GM21723 (cell line): Measurements from ENCODE around the gene DOCK3.
"Not testable (repeated sequence)": the region's sequence is repeated elsewhere in the genome, so short reads cannot be mapped to it uniquely, and the experiment has no call there.

Experiments used
- ATAC-seq: cut with Tn5 transposase; IDR thresholded peaks from one replicate; pipeline ENCODE4 v1.9.1; 2021; ENCODE audit warnings: mild to moderate bottlenecking, moderate library complexity; ENCODE audit not compliant: unreplicated experiment

Gene DOCK3

DNA sequence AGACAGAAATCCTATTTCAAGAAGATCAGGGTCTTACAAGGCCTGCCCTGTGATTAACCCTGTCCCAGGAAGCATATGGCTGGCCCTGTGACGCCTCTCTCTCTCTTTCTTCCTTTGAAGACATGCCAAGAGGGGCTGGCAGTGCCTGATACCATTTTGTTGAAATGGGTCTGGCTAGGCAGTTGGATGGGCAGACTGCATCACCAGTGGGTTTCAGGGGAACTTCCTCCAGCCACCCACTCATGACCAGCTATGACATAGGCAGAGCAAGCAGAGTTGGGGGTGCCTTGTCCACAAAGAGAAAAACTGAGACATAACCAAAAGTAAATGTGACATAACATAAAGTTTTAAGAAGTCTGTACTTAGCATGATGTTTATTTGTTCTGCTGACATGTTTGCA, 679.0 kb downstream of the DOCK3 start:
- ATAC-seq: no peak

DNA sequence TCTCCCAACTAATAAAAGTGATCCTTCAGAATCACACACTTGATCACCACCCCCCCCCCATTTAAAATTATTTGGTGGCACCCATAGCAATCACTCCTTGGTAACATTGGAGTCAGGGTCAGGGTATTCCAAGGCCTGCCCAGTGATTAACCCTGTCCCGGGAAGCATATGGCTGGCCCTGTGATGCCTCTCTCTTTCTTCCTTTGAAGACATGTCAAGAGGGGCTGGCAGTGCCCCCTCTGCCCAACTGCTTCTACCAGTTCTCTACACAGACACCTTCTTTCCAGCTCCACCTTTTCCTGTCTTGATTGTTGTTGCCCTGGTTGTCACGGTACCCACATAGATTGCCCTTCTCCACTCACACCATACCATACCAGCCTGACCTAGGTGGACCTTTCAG, 679.4 kb downstream of the DOCK3 start:
- ATAC-seq: no peak

DNA sequence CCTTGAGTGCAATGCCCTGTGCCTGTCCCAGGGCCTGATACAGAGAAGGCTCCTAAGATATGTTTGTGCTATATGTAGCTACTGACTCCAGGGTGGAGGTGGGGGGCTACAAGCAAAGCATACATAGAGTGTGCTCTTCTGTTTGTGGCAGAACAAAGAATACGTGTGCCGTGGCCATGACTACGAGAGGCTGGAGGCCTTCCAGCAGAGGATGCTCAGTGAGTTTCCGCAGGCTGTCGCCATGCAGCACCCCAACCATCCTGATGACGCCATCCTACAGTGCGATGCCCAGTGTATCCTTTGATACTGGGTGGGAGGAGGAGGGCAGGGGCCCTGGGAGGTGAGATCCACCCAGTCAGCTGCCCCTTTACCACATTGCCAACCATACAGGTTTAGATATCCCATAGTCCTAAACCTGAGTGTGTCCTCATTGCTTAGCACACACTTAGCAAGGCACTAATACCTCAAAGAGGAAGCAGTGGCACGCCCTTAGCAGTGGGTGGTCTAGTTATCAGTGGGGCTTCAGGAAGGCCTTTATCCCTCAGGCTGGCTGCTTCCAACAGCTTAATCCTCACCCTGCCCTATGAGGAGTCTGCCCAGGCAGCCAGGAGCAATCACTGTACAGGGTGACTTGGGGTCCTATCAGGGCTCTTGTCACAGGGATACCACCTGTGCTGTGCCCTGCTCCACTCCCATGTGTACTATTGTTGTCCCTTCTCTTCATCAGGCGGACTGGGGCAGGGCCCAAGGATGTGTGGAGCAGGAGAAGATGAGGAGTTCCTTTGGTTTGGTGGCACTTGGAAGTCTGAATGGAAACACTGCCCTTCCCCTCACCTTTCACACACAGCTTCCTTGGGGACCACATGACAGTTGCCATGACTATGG, 680.2 kb downstream of the DOCK3 start:
- ATAC-seq: no peak

GRCh38 chr3:51355891-51356578, 681.3 kb downstream of the DOCK3 start:
- ATAC-seq: no peak

GRCh38 chr3:51357856-51358255, 683.1 kb downstream of the DOCK3 start:
- no peak for ATAC-seq

GRCh38 chr3:51358981-51359380, 684.3 kb downstream of the DOCK3 start:
- ATAC-seq: no peak

- no peak for ATAC-seq
These were observed 686.1 kb downstream of the DOCK3 start for GRCh38 chr3:51360806-51361205.

GRCh38 chr3:51361746-51362145, 687.0 kb downstream of the DOCK3 start:
- no peak for ATAC-seq

- ATAC-seq: no peak
These were observed 687.7 kb downstream of the DOCK3 start for GRCh38 chr3:51362476-51362875.

DNA sequence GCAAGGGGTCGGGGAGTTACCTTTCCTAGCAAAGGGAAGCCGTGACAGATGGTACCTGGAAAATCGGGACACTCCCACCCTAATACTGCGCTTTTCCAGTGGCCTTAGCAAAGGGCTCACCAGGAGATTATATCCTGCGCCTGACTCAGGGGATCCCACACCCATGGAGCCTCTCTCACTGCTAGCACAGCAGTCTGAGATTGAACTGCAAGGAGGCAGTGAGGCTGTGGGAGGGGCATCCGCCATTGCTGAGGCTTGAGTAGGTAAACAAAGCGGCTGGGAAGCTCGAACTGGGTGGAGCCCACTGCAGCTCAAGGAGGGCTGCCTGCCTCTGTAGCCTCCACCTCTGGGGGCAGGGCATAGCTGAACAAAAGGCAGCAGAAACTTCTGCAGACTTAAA, 693.5 kb downstream of the DOCK3 start:
- ATAC-seq: not testable (repeated sequence)

DNA sequence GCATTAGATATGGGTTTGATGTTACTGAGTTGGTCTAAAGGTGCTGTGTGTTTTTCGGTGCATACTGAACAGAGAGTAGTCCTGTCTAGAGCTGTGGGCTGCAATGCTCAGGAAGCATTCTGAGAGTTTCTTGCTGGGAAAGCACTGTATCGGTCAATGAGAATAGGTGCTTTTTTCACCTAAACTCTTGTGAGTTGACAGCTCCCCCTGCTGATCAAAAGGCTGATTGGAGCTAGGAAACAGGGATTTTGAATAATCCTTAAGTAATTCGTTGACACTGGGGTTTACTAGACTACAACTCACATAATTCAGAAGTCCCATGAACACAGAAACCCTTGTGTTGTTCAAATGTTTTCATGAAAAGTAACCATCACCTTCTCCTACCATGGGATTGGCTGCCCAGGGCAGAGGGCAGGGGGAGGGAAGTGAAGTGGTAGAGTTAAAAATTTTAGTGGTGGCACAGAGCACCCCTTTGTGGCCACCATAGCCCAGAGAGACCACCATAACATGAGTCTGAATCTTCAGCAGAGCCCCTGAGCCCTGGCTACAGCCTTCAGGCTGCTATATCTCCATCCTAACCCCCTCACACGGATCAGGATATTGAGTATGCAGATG, 697.3 kb downstream of the DOCK3 start:
- no peak for ATAC-seq

GRCh38 chr3:51373658-51374421, 699.1 kb downstream of the DOCK3 start:
- no peak for ATAC-seq

- ATAC-seq: no peak
These were observed 699.7 kb downstream of the DOCK3 start for GRCh38 chr3:51374456-51374855.

- ATAC-seq: no peak
These were observed 700.4 kb downstream of the DOCK3 start for GRCh38 chr3:51375136-51375535.

GRCh38 chr3:51375571-51375970, 700.8 kb downstream of the DOCK3 start:
- ATAC-seq: no peak

DNA sequence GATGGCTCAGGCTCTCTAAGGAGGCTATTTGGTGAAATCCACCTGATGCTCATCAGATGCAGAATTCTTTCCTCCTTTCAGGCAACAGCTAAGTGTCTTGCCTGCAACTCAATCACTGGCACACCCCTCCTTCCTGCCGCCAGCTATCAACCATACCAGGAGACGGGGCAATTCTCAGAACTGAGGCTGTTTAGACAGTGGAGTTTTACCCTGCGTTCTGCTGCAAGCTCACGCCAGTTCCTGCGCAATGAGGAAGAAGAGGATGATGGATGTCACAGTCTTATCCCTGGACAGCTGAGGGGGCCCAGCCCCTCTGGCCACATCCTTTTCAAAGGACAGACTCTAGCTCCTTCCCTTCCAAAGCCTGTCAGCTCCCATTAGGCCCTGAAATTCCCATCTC, 703.3 kb downstream of the DOCK3 start:
- no peak for ATAC-seq

DNA sequence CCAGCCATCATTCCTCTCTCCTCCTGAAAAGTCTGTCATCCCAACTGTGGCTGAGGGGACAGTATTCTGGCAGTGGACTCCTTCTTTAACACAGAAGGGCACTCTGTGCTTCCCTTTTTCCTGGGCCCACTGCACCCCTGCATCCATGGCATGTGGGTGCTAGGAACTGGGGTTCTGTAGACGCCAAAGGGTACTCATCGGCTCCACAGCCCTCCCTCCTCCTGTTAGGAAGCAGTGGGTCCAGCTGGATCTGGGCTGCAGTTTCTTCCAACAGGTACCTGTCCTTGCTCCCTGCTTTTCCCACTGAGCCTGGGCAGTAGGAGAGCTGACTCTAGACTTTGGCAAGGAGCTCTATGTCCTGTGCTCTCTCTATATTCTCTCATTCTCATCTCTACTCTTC, 704.0 kb downstream of the DOCK3 start:
- ATAC-seq: no peak

DNA sequence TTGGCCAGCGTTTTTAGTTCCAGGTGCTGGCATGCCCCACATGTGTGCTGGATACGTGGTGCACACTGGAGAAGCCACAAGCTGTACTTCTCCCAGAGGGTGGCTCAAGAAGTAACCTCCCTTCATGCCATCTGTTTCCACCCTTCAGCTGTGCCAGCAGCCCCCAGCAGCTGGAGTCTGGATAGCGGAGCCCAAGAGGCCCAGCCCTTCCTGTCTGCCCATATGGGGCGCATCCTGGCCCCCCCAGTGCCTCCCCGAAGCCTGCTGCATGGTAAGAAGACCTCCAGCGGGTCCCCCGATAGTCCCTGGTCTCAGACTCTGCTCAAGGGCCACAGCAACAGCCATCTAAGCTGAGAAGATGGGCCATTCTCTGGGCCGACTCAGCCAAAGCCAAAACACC, 704.6 kb downstream of the DOCK3 start:
- ATAC-seq: no peak

DNA sequence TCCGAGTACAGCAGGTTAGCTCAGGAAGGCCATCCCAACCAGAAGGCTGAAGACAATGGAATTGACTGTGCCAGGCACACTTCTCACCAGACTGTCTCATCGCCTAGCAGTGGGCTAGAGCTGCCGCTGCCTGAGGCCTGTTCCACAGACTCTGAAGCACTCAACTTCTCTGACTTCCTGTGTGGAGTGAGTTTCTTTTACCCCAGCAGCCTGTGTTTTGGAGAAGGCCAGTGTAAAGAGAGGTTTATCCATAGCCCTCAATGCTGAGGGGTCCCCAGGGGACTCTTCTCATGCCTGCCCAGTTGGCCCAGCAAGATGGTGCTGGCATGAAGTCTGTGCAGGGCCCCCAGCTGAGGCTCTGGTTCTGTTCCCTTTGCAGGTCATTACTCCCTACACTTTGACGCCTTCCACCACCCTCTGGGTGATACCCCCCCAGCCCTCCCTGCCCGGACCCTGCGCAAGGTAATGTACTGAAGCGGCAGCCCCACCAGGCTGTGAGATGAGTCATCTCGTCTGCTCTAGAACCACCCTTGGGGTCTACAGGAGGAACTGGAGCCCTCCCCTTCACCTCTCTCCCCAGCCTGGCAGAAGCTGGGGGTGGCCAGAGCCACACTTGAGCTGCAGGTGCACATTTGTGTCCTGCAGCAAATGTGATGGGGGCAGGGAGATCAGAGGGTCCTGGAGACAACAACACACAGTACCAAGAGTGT, 705.2 kb downstream of the DOCK3 start:
- no peak for ATAC-seq

GRCh38 chr3:51380601-51381332, 706.0 kb downstream of the DOCK3 start:
- no peak for ATAC-seq
